ENCODE results near the gene TECTA.

The TECTA gene

DNA sequence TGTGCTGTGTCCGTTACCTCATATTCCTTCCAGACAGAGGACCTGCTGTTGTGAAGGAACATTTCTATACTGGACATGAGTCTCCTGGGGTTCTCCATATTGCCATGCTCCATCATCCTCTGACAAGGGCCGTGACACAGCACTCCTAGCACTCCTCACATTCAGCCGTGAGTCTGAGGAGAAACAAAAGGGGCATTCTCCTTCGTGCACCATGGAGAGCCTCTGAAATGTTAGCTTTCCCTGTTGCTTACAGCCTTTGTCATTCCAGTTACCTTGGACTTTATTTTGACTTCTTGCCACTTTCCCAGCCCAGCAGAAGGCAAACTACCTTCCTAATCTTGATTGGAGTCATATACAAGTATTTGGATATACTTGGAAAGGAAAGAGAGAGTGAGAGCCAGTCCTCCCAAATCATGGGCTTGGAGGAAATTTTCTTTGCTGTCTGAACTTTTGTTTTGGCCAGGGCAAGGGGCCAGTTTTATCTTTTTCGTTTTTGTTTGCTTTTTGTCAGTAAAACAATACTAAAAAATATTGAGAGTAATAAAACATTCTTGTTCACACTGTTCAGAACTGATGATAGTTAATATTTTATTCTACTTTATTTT is 29.1 kb upstream of the TECTA start:
- no peak overlapping the region for H3K4me3 Mint-ChIP-seq
- H3K4me1 Mint-ChIP-seq, result peaks cover 19% of the 10 kb centered on the region
- H3K27me3 Mint-ChIP-seq, result no peaks in the 10 kb centered on the region
- H3K27ac Mint-ChIP-seq, result no peak overlapping the region
- no peak for ATAC-seq
- H3K9me3 Mint-ChIP-seq, result peaks cover 9% of the 10 kb centered on the region
- peaks cover 50% of the 10 kb centered on the region for H3K36me3 Mint-ChIP-seq

DNA sequence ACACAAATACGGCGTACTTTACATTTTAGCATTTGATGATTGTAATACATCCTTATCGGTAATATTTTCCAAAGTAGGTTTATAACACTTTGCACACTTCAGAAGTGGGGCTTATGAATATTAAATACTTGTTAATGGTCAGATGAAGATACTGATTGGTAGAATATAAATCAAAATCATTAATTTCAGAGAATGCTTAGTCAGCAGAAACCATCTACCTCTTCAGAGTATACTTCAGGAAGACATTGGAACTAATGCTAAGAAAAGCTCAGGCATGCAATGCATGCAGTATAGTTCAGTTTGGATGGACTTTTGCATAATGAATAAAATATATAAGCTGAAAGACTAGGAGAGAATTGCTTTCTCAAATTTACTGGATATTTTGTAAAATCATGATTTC is 19.7 kb upstream of the TECTA start:
- Mint-ChIP-seq H3K27ac (no peak overlapping the region), H3K27me3 (no peaks in the 10 kb centered on the region), H3K4me3 (no peak overlapping the region), H3K9me3 (no peaks in the 10 kb centered on the region), H3K36me3 (peaks cover 45% of the 10 kb centered on the region), H3K4me1 (no peaks in the 10 kb centered on the region)
- ATAC-seq, result no peak

DNA sequence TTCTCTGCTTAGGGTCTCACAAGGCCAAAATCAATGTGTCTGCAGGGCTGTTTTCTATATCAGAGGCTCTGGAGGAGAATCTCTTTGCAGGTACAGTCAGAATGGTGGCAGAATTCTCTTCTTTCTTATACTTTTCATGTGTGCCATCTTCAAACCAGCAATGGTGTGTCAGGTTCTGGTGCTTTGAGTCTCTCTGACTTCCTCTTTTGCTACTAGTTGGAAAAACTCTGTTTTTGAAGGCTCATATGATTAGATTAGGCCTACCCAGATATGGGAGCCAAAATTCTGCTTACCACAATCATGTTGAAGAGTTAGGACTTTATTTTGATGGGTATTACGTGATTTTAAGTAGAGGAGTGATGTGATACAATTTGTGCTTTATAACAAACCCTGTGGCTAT is 18.8 kb upstream of the TECTA start:
- Mint-ChIP-seq H3K36me3 (peaks cover 54% of the 10 kb centered on the region), H3K4me3 (no peak overlapping the region), H3K27ac (no peak overlapping the region), H3K9me3 (no peaks in the 10 kb centered on the region), H3K4me1 (no peaks in the 10 kb centered on the region), H3K27me3 (no peaks in the 10 kb centered on the region)
- ATAC-seq, result no peak

DNA sequence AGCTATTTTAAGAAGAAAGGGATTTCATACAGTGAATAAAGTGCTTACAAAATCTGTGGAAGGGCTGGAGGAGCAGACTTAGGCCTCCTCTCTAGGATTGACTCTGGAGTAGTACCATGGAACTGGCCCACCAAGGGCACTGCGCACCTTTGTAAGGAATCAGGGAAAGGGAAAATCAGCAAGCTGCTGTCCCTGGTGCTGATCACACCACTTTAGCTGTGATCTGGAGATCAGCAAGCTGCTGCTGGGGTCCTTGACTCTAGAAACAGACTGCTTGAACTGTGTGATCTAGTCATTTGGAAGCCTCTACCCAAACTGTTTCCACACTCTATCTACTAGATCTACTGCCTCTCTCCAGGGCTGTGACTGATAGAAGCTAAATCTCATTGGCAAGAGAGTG is 18.4 kb upstream of the TECTA start:
- Mint-ChIP-seq H3K27ac (no peak overlapping the region), H3K4me3 (no peak overlapping the region), H3K36me3 (peaks cover 58% of the 10 kb centered on the region), H3K9me3 (no peaks in the 10 kb centered on the region), H3K4me1 (no peaks in the 10 kb centered on the region), H3K27me3 (no peaks in the 10 kb centered on the region)
- ATAC-seq, result no peak

DNA sequence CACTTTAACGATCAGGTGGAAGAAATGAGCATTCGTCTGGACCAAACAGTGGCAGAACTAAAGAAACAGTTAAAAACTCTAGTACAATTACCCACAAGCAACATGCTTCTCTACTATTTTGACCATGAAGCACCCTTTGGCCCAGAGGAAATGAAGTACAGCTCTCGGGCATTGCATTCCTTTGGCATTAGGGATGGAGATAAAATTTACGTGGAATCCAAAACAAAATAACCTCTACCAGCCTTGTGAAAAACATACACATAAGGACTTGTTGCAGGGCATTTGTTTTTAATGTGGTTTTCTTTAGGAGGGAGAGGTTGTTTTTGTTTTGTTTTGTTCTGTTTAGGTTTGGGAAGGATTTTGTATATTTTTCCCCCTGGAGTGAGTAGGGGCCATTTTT is 14.2 kb upstream of the TECTA start:
- H3K4me1 Mint-ChIP-seq, result peaks cover 6% of the 10 kb centered on the region
- ATAC-seq, result no peak
- H3K9me3 Mint-ChIP-seq, result no peaks in the 10 kb centered on the region
- H3K36me3 Mint-ChIP-seq, result peaks cover 62% of the 10 kb centered on the region
- no peak overlapping the region for H3K4me3 Mint-ChIP-seq
- no peak overlapping the region for H3K27ac Mint-ChIP-seq
- H3K27me3 Mint-ChIP-seq, result no peaks in the 10 kb centered on the region

DNA sequence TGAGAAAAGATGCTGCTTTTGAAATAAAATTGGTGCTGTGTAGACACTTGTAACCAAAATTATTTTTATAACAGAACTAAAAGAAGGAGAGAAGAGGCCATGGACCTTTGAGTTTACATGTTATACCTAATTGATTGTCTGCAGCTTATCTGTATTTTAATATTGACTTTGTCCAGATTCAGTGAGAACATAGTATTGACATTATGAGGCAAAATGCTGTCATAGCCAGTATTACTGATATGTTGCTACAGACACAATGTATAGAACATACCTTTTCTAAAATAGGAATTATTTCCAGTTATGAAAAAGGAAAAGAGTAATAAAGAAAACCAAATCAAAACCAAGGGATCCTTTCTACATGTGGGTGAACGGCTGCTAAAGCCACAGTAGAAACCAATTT is 11.5 kb upstream of the TECTA start:
- Mint-ChIP-seq H3K4me1 (peaks cover 6% of the 10 kb centered on the region), H3K36me3 (peaks cover 49% of the 10 kb centered on the region), H3K9me3 (no peaks in the 10 kb centered on the region), H3K27me3 (no peaks in the 10 kb centered on the region), H3K27ac (no peak overlapping the region), H3K4me3 (no peak overlapping the region)
- no peak for ATAC-seq

DNA sequence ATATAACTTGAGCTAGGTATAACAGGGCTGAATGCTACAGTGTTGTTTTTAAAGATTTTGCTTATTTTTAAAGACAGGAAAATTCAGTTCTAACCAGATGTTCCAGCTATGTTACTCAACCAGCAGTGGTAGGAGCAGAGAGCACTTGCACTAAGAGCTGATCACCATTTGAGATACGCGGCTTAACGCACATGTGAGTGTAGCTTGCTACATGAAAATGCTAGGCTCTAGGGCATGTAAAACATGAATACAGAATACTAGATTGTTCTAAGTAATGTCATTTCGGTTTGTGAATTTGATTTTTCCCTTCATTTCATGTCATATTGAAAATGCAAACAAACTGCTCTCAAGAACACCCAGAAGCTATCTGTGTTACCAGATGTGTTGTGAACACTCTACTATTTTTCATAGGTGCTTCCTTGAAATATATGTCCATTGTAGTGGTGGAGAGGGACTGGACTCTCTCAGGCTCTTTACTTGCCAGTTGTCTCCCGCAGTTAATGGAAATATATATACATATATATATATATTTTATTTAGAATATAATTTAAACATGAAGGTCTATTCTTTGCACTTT is 10.8 kb upstream of the TECTA start:
- H3K4me3 Mint-ChIP-seq, result no peak overlapping the region
- no peaks in the 10 kb centered on the region for H3K9me3 Mint-ChIP-seq
- H3K27ac Mint-ChIP-seq, result no peak overlapping the region
- ATAC-seq, result no peak
- H3K36me3 Mint-ChIP-seq, result peaks cover 48% of the 10 kb centered on the region
- H3K4me1 Mint-ChIP-seq, result peaks cover 6% of the 10 kb centered on the region
- H3K27me3 Mint-ChIP-seq, result no peaks in the 10 kb centered on the region

DNA sequence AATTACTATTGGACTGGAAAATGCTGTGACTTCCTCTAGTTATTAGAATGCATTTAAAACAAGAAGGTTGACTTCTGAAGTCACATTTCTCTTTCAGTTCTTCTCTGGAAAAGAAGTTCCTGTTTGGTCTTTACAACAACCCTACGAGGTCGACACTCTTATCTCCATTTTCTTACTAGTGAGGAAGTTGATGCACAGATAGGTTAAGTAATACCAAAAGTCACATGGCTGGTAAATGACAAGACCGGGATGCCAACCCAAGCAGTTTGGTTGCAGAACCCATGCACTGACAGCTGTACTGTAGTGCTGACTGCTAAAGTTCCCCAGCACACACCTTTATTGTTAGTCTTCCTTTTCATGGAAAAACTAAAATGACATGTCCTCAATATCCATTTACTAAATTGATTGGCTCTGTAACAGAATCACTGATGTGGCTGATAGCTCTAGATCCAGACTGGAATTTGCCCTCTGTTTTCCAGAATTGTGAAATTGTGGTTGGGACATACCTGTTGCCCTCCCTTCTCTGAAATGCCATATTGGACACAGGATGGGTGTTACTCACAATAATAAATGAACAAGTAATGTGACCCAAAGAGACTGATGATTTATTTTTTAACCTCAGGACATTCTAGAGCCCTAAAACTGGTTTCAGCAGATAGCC is 9.4 kb upstream of the TECTA start:
- H3K27ac Mint-ChIP-seq, result no peak overlapping the region
- H3K27me3 Mint-ChIP-seq, result no peaks in the 10 kb centered on the region
- H3K9me3 Mint-ChIP-seq, result no peaks in the 10 kb centered on the region
- no peak overlapping the region for H3K4me3 Mint-ChIP-seq
- H3K4me1 Mint-ChIP-seq, result peaks cover 6% of the 10 kb centered on the region
- peak; percentile 64 for ATAC-seq
- peaks cover 34% of the 10 kb centered on the region for H3K36me3 Mint-ChIP-seq

DNA sequence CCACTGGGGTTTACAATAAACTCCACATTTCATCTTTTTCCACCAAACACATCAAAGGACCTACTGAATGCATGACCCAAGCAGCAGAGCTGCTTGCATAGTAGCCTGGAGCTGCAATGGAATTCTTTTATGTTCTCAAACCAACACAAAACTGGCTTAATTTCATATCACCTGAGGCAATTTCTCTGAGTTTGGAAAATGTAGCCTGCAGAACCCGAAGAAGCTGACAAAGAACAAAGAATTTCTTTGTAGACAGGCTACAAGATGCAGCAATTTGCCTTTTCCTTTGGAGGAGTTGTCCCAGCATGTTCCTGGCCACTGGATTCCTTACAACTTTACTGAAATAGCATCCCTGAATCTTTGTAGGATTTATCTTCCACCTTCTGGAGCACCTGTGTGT is 5.5 kb upstream of the TECTA start:
- H3K4me3 Mint-ChIP-seq, result no peak overlapping the region
- no peak overlapping the region for H3K27ac Mint-ChIP-seq
- H3K27me3 Mint-ChIP-seq, result no peaks in the 10 kb centered on the region
- ATAC-seq, result no peak
- no peaks in the 10 kb centered on the region for H3K9me3 Mint-ChIP-seq
- H3K36me3 Mint-ChIP-seq, result peaks cover 4% of the 10 kb centered on the region
- peaks cover 6% of the 10 kb centered on the region for H3K4me1 Mint-ChIP-seq

DNA sequence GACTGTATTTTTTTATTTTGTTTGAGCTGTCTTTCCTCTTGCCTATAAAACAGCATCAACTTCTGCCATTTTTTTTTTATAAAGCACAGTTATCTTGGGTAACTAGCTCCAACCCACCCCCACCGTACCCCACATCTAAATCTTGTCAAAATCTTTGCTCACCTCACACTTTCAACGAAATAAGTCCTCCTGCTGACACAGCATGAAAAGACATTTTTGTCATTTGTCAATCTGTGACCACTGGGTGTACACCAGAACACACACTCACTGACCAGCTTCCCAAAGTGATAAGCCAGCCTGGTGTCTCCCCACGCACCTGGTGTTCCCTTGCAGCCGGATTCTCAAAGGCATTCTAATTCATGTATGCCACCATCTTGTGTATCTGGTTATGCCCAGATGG is 1.7 kb upstream of the TECTA start:
- no peaks in the 10 kb centered on the region for H3K9me3 Mint-ChIP-seq
- H3K27me3 Mint-ChIP-seq, result no peaks in the 10 kb centered on the region
- no peak overlapping the region for H3K27ac Mint-ChIP-seq
- H3K4me3 Mint-ChIP-seq, result no peak overlapping the region
- no peak for ATAC-seq
- H3K4me1 Mint-ChIP-seq, result no peaks in the 10 kb centered on the region
- peaks cover 4% of the 10 kb centered on the region for H3K36me3 Mint-ChIP-seq

DNA sequence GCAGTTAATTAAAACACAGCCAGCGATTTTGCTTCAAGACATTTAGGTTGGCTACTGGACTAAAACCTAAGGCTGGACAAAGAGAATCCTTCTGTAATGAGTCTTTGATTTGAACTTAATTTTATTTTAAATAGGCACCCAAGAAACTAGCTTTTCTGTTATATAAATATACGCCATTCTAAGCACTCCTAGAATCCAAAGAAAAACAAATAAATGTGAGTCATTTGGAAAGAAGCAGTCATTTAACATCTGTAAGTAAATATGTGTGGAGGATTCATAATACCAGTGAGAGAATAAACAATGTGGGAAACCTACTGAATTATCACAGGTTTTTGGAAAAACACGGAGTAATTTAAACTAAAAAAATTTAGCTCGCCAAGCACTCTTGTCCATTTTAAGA is 1.2 kb upstream of the TECTA start:
- Mint-ChIP-seq H3K27ac (no peak overlapping the region), H3K27me3 (no peaks in the 10 kb centered on the region), H3K36me3 (peaks cover 2% of the 10 kb centered on the region), H3K4me3 (no peak overlapping the region), H3K4me1 (no peaks in the 10 kb centered on the region), H3K9me3 (no peaks in the 10 kb centered on the region)
- no peak for ATAC-seq

DNA sequence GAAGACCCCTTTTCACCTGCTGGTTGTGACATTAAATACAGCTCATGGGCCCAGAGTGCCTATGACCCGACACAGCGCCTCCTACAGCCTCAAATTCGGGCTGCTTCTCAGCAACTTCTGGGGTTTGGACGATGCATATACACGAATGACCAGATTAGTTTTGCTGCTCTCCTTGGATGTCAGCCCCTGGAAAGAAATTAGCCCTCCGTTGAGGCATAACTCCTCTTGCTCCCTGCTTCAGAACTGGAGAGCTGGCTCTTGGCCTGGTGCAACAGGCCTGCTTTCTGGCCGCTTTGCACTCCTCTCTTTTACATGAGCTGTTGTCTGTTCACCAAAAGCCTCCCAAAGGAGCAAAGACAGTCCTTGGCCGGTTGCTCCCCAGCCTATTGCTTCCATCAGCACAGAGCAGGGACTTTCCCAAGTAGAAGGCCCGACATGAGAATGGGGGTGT is 3.3 kb downstream of the TECTA start:
- no peaks in the 10 kb centered on the region for H3K27me3 Mint-ChIP-seq
- no peak overlapping the region for H3K4me3 Mint-ChIP-seq
- H3K27ac Mint-ChIP-seq, result no peak overlapping the region
- H3K9me3 Mint-ChIP-seq, result no peaks in the 10 kb centered on the region
- H3K36me3 Mint-ChIP-seq, result no peaks in the 10 kb centered on the region
- H3K4me1 Mint-ChIP-seq, result no peaks in the 10 kb centered on the region
- ATAC-seq, result no peak

DNA sequence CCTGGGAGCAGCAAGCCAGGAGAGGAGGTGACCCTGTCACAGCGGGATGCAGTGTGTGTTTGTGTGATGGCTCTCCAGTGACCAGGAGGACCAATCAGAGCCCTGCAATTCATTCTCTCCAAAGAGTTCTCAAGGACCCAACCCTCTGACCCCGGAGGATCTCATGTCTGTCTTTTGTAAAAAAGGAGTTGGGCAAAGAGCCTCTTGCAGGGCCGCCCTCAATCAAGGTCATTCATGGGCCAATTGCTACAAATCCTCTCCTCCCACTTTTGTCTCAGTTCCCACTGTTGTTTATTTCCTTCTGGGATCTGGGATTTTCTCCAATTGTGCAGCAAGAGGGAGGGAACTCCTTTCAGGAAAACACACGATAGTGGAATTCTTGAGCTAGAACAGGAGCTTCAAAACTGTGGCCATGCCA is 4.0 kb downstream of the TECTA start:
- no peaks in the 10 kb centered on the region for H3K4me1 Mint-ChIP-seq
- no peaks in the 10 kb centered on the region for H3K27me3 Mint-ChIP-seq
- H3K27ac Mint-ChIP-seq, result no peak overlapping the region
- no peak overlapping the region for H3K4me3 Mint-ChIP-seq
- no peaks in the 10 kb centered on the region for H3K9me3 Mint-ChIP-seq
- no peak for ATAC-seq
- H3K36me3 Mint-ChIP-seq, result no peaks in the 10 kb centered on the region

DNA sequence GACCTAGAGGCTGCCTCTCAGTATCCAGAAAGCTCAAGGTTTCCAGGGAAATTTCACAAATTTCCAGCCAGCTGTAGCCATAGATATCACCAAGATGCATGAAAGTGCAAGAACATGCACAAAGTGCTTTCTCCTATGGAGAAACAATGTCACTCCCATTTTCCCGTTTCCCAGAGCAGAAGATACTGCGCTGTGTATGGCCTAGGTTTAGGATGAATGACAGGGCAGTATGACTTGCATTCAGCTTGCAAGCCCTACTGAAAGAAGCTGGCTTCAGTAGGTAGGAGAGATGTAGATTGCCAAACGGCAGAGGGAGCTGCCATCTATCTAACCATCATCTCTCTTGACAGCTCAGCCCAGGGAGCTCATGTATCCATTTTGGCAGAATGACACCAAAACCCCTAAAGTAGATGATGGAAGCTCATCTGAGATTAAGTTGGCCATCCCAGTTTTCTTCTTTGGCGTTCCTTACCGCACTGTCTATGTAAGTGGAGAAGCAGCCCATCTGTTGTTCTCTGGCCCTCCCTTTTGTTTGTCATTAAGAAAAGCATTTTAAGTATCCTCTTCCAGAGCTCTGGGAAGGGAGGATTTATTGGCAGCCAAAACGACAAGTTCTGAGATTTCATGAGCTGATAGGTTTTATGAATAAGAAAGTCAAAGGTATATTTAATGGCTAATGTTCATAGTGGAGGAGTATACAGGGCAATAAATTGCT is 4.6 kb downstream of the TECTA start:
- H3K4me1 Mint-ChIP-seq, result no peaks in the 10 kb centered on the region
- ATAC-seq, result no peak
- H3K27ac Mint-ChIP-seq, result no peak overlapping the region
- H3K27me3 Mint-ChIP-seq, result peaks cover 2% of the 10 kb centered on the region
- no peak overlapping the region for H3K4me3 Mint-ChIP-seq
- H3K36me3 Mint-ChIP-seq, result no peaks in the 10 kb centered on the region
- H3K9me3 Mint-ChIP-seq, result no peaks in the 10 kb centered on the region

DNA sequence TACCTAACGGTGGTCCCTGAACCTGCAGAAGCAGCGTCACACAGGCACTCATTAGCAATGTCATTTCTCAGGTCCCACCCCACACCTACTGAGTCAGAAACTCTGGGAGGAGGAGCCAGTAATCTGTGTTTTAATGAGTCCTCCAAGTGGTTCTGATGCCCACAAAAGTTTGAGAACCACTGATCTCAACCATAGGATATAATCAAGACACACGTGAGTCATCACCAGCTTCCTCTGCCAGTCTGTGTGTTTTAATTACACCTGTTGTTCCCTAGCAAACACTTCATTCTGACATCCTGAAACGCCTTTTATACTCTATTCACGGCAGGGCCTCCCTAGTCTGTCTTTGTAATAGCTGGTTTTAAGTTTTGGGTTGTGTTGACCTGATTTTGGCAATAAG is 5.8 kb downstream of the TECTA start:
- H3K36me3 Mint-ChIP-seq, result no peaks in the 10 kb centered on the region
- no peak overlapping the region for H3K4me3 Mint-ChIP-seq
- H3K9me3 Mint-ChIP-seq, result no peaks in the 10 kb centered on the region
- H3K27me3 Mint-ChIP-seq, result peaks cover 12% of the 10 kb centered on the region
- H3K27ac Mint-ChIP-seq, result no peak overlapping the region
- ATAC-seq, result no peak
- H3K4me1 Mint-ChIP-seq, result no peaks in the 10 kb centered on the region

DNA sequence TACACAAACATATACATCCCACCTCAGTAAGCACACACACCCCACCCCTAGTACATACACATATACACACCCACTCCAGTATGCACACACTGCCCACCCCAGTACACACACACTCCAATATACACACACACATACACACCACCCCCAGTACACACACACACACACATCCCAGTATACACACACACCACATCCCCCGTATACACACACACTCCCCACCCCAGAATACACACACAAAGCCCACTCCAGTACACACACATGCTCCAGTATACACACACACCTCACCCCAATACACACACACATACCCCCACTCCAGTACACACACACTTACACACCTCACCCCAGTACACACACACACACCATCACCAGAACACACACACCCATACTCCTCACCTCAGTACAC is 7.4 kb downstream of the TECTA start:
- Mint-ChIP-seq H3K4me3 (no peak overlapping the region), H3K9me3 (no peaks in the 10 kb centered on the region), H3K27me3 (peaks cover 21% of the 10 kb centered on the region), H3K36me3 (no peaks in the 10 kb centered on the region), H3K27ac (no peak overlapping the region), H3K4me1 (peaks cover 6% of the 10 kb centered on the region)
- ATAC-seq, result no peak

All from stimulated activated memory B cell treated with anti-CD40 and anti-IgM and Interleukin-4, amounts not matched to agents 10 μg/mL and 1 μg/mL and 100 μg/mL, for 72 hours (primary cell).